G401.6 (cell line): Measurements from ENCODE around the gene ZMIZ1.

Source experiments
- FAIRE-seq: peaks from 2 replicates; lab custom pipeline; 2012; peaks lifted over from hg19 to GRCh38; lab: Jason Lieb, UNC

ZMIZ1 gene

GRCh38 chr10:79209831-79210230, 141.1 kb downstream of the ZMIZ1 start:
- no peak for FAIRE-seq

GRCh38 chr10:79210672-79211071, 141.9 kb downstream of the ZMIZ1 start:
- FAIRE-seq, result no peak

- FAIRE-seq, result no peak
Observed at GRCh38 chr10:79211616-79212015, 142.8 kb downstream of the ZMIZ1 start.

GRCh38 chr10:79215531-79215930, 146.8 kb downstream of the ZMIZ1 start:
- no peak for FAIRE-seq

- no peak for FAIRE-seq
Observed at GRCh38 chr10:79219322-79219957, 150.7 kb downstream of the ZMIZ1 start.

- no peak for FAIRE-seq
Observed at GRCh38 chr10:79220307-79220706, 151.5 kb downstream of the ZMIZ1 start.

GRCh38 chr10:79221110-79222051, 152.6 kb downstream of the ZMIZ1 start:
- FAIRE-seq, result no peak

GRCh38 chr10:79222186-79222585, 153.4 kb downstream of the ZMIZ1 start:
- no peak for FAIRE-seq

- no peak for FAIRE-seq
Observed at GRCh38 chr10:79223091-79224048, 154.6 kb downstream of the ZMIZ1 start.

GRCh38 chr10:79224263-79224949, 155.6 kb downstream of the ZMIZ1 start:
- FAIRE-seq, result no peak

- no peak for FAIRE-seq
Observed at GRCh38 chr10:79224992-79225391, 156.2 kb downstream of the ZMIZ1 start.

- no peak for FAIRE-seq
Observed at GRCh38 chr10:79226391-79227245, 157.9 kb downstream of the ZMIZ1 start.

GRCh38 chr10:79229071-79229541, 160.3 kb downstream of the ZMIZ1 start:
- FAIRE-seq, result no peak

- no peak for FAIRE-seq
Observed at GRCh38 chr10:79229830-79230327, 161.1 kb downstream of the ZMIZ1 start.

GRCh38 chr10:79230328-79230830, 161.6 kb downstream of the ZMIZ1 start:
- FAIRE-seq, result no peak

GRCh38 chr10:79230850-79231249, 162.1 kb downstream of the ZMIZ1 start:
- FAIRE-seq, result no peak

GRCh38 chr10:79231908-79232307, 163.1 kb downstream of the ZMIZ1 start:
- no peak for FAIRE-seq

- FAIRE-seq, result no peak
Observed at GRCh38 chr10:79232864-79233263, 164.1 kb downstream of the ZMIZ1 start.

GRCh38 chr10:79234391-79235315, 165.9 kb downstream of the ZMIZ1 start:
- FAIRE-seq, result no peak
